Spleen (tissue), 11 donors: ENCODE measurements around the gene MICAL2. TPM values are rescaled to one million over a fixed set of nuclear protein-coding genes. Genes with fewer than 3 reads are reported as not detected.

ENCODE experiments used
- DNase-seq: peaks from one replicate; pipeline ENCODE4 v3.0.0-alpha.2; 2020
- H3K27ac ChIP-seq, 8 donors: fragments of 200-600 bp; sonication (generic) in 7 of 8; 1 replicate in 4 of 8; 2 replicates in 4 of 8; pipeline versions ENCODE4 v1.5.0 to v1.8.0; 2016 to 2021; ENCODE audit warnings: inconsistent platforms in 4 of 8, mild to moderate bottlenecking in 4 of 8, moderate library complexity in 1 of 8
- H3K27me3 ChIP-seq, 7 donors: fragments of 200-600 bp; sonication (generic) in 6 of 7; replicated peaks in 1 of 7; 1 replicate in 4 of 7; 2 replicates in 3 of 7; pipeline versions ENCODE4 v1.5.0 to v1.8.0; 2016 to 2021; ENCODE audit warnings: inconsistent platforms in 3 of 7, mild to moderate bottlenecking in 1 of 7
- H3K36me3 ChIP-seq, 6 donors: fragments of 200-600 bp; sonication (generic) in 5 of 6; 1 replicate in 4 of 6; 2 replicates in 2 of 6; pipeline versions ENCODE4 v1.5.0 to v1.8.0; 2016 to 2021; ENCODE audit warnings: inconsistent platforms in 2 of 6
- H3K4me1 ChIP-seq, 6 donors: fragments of 200-600 bp; sonication (generic) in 5 of 6; 1 replicate in 3 of 6; 2 replicates in 3 of 6; pipeline versions ENCODE4 v1.5.0 to v1.8.0; 2016 to 2021; ENCODE audit warnings: inconsistent platforms in 3 of 6
- H3K4me3 ChIP-seq, 8 donors: fragments of 200-600 bp; sonication (generic) in 7 of 8; 1 replicate in 4 of 8; 2 replicates in 4 of 8; pipeline versions ENCODE4 v1.5.0 to v1.8.0; 2016 to 2021; ENCODE audit warnings: inconsistent platforms in 4 of 8, mild to moderate bottlenecking in 4 of 8, moderate library complexity in 2 of 8
- H3K9me3 ChIP-seq, 8 donors: fragments of 200-600 bp; sonication (generic) in 7 of 8; 1 replicate in 4 of 8; 2 replicates in 4 of 8; pipeline versions ENCODE4 v1.5.0 to v1.8.0; 2016 to 2021; ENCODE audit warnings: inconsistent platforms in 4 of 8
- CTCF ChIP-seq, 11 experiments: fragments of 200-600 bp in 7 of 11; fragments of 450-650 bp in 4 of 11; sonication (generic) in 4 of 11; IDR thresholded peaks in 8 of 11; conservative IDR thresholded peaks in 3 of 11; 1 replicate in 7 of 11; 2 replicates in 4 of 11; pipeline versions ENCODE4 v1.4.0 to v1.8.0; 2016 to 2021; ENCODE audit warnings: antibody characterized with exemption in 11 of 11, inconsistent platforms in 4 of 11, mild to moderate bottlenecking in 1 of 11
- POLR2A ChIP-seq, 3 donors: fragments of 450-650 bp; IDR thresholded peaks; one replicate each; pipeline ENCODE4 v1.5.1; 2017; ENCODE audit warnings: antibody characterized with exemption in 3 of 3, mild to moderate bottlenecking in 1 of 3
- POLR2AphosphoS5 ChIP-seq, 3 donors: sonication (generic); formaldehyde crosslinking; IDR thresholded peaks; one replicate each; pipeline ENCODE4 v1.5.1; 2017; ENCODE audit warnings: antibody characterized with exemption in 3 of 3
- WGBS, 5 donors: extraction: QIAGEN DNeasy Blood & Tissue Kit in 3 of 5; methylation state at CpG; one replicate each; pipeline versions ENCODE4 v1.1.5 to v1.1.7; 2013 to 2018; 5-methylcytosine and 5-hydroxymethylcytosine counted together
- intact Hi-C: fragments of 100-400 bp; cut with DNase I; formaldehyde crosslinking; loops from one replicate; pipeline ENCODE4 v1.15.0; 2023; ENCODE audit warnings: low total_unique reads
- polyA plus RNA-seq, 3 donors: library from polyadenylated mRNA; stranded (reverse); fragments of 200-250 nt; gene quantifications; one replicate each; pipeline ENCODE4 v1.2.1, GENCODE V29; 2013
- total RNA-seq, 7 donors: library from RNA; depleted of rRNA in 3 of 7; stranded (reverse); fragments of >200 nt in 3 of 7; fragmentation: NEBNext Ultra II Directional in 4 of 7; extraction: Animal tissue kit (Norgen Biotek cat#: 25700) in 4 of 7; gene quantifications; one replicate each; pipeline versions ENCODE4 v1.1.0 to v1.2.1, GENCODE V29; 2016 to 2021
- donor health status: healthy with polysubstance abuse.
- donor health status: DM: no; HTN: no; CAD: no; lungs with moderate emphysema.
- donor health status: DM: no; HTN: no; CAD: no.
- donor health status: Bipolar disorder and iron deficiency.
- donor health status: healthy.
- donor health status: DM: no; HTN: no; CAD: no.
- donor health status: DM: yes; HTN: yes; CAD: no.

Gene MICAL2
- total and polyA plus RNA-seq, 10 donors: 1.9 to 50.8 (median 32.3) TPM

- no peaks in the 10 kb centered on the region for H3K27me3 ChIP-seq
- H3K4me3 ChIP-seq: no peak overlapping the region
- no peak overlapping the region for H3K27ac ChIP-seq
- DNase-seq: no peak
- no peaks in the 10 kb centered on the region for H3K9me3 ChIP-seq
- H3K36me3 ChIP-seq: no peaks in the 10 kb centered on the region
- TF ChIP-seq POLR2A (IDR thresholded peaks at IDR 0.05): no peak
- no peak for TF ChIP-seq POLR2AphosphoS5 (IDR thresholded peaks at IDR 0.05)
- TF ChIP-seq CTCF (IDR thresholded peaks at IDR 0.05 in 8 of 11, conservative IDR thresholded peaks at IDR 0.05 in 3 of 11): no peak
- 64 to 80% (median 69%) methylated on average over 4 of the region's 4 CpGs for WGBS, 5 donors
- peaks cover 0 to 19% (median 8%) of the 10 kb centered on the region in 6 donors for H3K4me1 ChIP-seq
- intact Hi-C loops: no loop called here
Observed at GRCh38 chr11:12291766-12292165, 181.4 kb downstream of the MICAL2 start.

- peaks cover 0 to 19% (median 7%) of the 10 kb centered on the region in 6 donors for H3K4me1 ChIP-seq
- 78 to 95% (median 88%) methylated on average over 1 of the region's 1 CpG for WGBS, 5 donors
- intact Hi-C loops: no loop called here
- DNase-seq: no peak
- no peaks in the 10 kb centered on the region for H3K27me3 ChIP-seq
- peaks cover 0 to 3% (median 0%) of the 10 kb centered on the region in 8 donors for H3K9me3 ChIP-seq
- no peak overlapping the region for H3K4me3 ChIP-seq
- no peak overlapping the region for H3K27ac ChIP-seq
- H3K36me3 ChIP-seq: no peaks in the 10 kb centered on the region
- no peak for TF ChIP-seq POLR2AphosphoS5 (IDR thresholded peaks at IDR 0.05)
- no peak for TF ChIP-seq CTCF (IDR thresholded peaks at IDR 0.05 in 8 of 11, conservative IDR thresholded peaks at IDR 0.05 in 3 of 11)
- no peak for TF ChIP-seq POLR2A (IDR thresholded peaks at IDR 0.05)
Observed at GRCh38 chr11:12292766-12293165, 182.4 kb downstream of the MICAL2 start.

GRCh38 chr11:12293486-12293885 is 183.1 kb downstream of the MICAL2 start:
- Histone ChIP-seq H3K27ac (no peak overlapping the region), H3K9me3 (peaks cover 0 to 10% (median 6%) of the 10 kb centered on the region in 8 donors), H3K4me3 (no peak overlapping the region), H3K36me3 (no peaks in the 10 kb centered on the region), H3K4me1 (peaks cover 0 to 18% (median 3%) of the 10 kb centered on the region in 6 donors), H3K27me3 (no peaks in the 10 kb centered on the region)
- no peak for DNase-seq
- intact Hi-C loops: no loop called here
- 88 to 96% (median 91%) methylated on average over 6 of the region's 6 CpGs for WGBS, 5 donors
- TF ChIP-seq CTCF (IDR thresholded peaks at IDR 0.05 in 8 of 11, conservative IDR thresholded peaks at IDR 0.05 in 3 of 11) (no peak), POLR2AphosphoS5 (IDR thresholded peaks at IDR 0.05) (no peak), POLR2A (IDR thresholded peaks at IDR 0.05) (no peak)

- H3K27me3 ChIP-seq: no peaks in the 10 kb centered on the region
- intact Hi-C loops: no loop called here
Observed at GRCh38 chr11:12294613-12295012, 184.2 kb downstream of the MICAL2 start.

More at GRCh38 chr11:12294613-12295012, 184.2 kb downstream of the MICAL2 start:
- 78 to 89% (median 85%) methylated on average over 4 to 5 of the region's 5 CpGs for WGBS, 5 donors
- Histone ChIP-seq H3K4me3 (no peak overlapping the region), H3K27ac (no peak overlapping the region), H3K9me3 (peaks cover 0 to 21% (median 16%) of the 10 kb centered on the region in 8 donors), H3K36me3 (no peaks in the 10 kb centered on the region), H3K4me1 (peaks cover 0 to 10% (median 2%) of the 10 kb centered on the region in 6 donors)
- DNase-seq: no peak
- TF ChIP-seq CTCF (IDR thresholded peaks at IDR 0.05 in 8 of 11, conservative IDR thresholded peaks at IDR 0.05 in 3 of 11) (no peak), POLR2A (IDR thresholded peaks at IDR 0.05) (no peak), POLR2AphosphoS5 (IDR thresholded peaks at IDR 0.05) (no peak)
